HG03025 (cell line): ENCODE data around the gene CPNE5.

Experiments
- ATAC-seq: cut with Tn5 transposase; IDR thresholded peaks from one replicate; pipeline ENCODE4 v1.9.1; 2021; ENCODE audit warnings: mild to moderate bottlenecking, moderate library complexity; ENCODE audit not compliant: unreplicated experiment, low FRiP score

The CPNE5 gene

DNA sequence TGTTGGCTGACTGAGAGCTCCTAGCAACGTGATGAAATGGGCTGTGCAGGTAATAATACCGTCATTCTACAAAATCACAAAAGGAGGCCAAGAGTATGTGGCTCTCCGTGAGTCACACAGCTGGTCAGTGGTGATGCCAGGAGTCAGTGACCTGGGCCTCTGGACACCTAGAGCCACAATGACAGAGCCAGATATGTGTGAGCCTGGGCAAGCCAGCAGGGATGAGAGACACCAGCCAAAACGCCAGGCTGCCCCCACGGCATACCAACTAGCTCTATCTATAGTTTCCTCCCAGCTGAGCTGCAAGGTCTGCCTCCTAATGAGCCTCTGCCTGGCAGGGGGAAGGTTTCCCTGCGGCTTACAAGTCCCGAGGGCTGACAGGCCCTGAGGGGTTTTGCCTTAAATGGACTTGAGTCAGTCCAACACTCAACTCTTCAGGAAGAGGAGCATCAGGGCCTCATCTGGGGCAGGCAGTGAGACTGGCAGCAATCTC lies 70.0 kb downstream of the CPNE5 start:
- no peak for ATAC-seq

DNA sequence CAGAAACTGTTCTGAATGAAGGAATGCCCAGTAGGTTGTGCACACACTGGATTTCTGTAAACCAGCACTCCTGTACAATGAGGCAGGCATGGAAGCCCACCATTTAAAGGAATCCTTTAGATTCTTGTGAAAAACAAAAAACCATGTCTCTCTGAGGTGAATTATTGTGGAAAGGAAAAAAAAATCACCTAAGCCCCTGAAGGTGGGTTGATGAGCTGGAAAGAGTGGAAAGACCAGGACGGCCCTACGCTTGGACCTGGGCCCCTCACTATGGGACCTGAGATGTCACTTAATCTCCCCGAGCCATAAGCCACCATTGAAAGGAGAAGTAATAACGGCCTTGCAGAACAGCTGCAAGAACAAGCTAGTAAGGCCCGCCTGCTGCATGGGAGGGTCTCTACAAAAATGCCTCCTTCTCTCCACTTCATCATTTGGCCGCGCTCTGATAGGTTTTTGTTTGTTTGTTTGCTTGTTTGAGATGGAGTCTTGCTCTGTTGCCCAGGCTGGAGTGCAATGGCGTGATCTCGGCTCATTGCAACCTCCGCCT lies 72.8 kb downstream of the CPNE5 start:
- no peak for ATAC-seq

DNA sequence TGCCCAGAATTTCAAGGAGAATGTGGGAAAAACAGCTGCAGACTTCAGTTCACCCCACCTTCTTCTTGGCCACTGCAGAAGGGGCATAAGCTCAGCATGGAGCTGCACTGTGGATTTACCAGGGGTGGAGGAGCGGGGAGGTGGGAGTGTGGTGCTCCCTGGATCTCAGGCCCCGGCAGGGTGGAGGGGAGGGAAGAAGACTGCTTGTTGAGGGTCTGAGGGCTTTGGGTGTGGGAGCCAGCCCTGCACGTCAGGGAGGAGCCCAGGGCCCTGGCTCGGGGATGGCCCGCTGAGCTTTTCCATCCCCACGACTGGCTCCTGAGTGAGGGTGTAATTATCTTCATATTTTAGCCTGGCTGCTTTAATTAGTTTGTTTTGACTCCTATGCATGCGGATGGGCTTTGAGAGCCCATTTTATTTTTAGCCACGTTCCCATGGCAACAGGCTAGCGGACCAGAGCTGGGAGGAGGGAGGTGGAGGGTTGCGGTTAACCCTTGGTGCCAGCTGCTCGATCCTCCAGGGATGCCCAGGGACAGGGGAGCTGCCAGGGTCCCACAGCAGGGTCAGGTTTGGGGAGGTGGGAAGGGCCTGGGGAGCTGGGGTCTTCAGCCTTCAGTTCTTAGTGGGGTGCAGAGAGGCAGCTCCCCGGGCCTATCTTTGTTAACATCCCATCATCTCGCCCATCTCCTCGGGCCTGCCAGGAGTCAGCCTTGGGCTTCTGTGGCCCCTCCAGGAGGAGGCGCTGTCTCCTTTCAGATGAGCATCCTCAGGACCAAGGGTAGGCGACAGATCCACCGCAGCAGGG lies 73.4 kb downstream of the CPNE5 start:
- no peak for ATAC-seq

DNA sequence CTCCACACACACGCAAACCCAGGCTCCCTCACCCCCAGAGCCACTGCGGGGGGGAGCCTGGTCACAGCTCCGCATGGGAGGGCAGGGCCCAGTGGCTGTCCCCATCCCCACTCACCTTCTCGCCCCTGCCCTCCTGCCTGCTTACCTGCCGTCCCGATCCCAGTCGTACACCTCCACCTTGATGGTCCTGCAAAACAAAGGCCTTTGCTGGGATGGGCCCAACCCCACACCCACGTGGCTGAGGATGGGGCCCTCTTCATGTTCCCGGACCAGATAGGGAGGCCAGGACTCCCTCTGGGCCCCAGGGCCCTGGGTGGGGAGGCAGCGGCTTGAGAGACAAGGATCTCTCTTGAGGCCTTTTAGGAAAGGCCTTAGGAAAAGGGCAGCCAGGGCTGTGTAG lies 74.1 kb downstream of the CPNE5 start:
- ATAC-seq = no peak

DNA sequence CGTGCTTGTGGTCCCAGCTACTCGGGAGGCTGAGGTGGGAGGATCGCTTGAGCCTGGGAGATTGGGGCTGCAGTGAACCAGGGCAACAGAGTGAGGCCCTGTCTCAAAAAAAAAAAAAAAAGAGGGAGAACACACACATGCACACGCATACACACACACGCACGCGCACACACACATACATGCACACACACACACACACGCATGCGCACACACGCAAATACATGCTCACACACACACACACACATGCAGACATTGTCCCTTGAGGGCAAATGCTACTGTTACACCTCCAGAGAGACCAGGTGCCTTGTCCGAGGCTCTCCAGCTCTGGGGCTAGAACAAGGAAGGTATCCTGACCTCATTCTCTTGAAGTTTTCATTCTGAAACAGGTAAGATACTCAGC lies 77.1 kb downstream of the CPNE5 start:
- ATAC-seq = no peak

DNA sequence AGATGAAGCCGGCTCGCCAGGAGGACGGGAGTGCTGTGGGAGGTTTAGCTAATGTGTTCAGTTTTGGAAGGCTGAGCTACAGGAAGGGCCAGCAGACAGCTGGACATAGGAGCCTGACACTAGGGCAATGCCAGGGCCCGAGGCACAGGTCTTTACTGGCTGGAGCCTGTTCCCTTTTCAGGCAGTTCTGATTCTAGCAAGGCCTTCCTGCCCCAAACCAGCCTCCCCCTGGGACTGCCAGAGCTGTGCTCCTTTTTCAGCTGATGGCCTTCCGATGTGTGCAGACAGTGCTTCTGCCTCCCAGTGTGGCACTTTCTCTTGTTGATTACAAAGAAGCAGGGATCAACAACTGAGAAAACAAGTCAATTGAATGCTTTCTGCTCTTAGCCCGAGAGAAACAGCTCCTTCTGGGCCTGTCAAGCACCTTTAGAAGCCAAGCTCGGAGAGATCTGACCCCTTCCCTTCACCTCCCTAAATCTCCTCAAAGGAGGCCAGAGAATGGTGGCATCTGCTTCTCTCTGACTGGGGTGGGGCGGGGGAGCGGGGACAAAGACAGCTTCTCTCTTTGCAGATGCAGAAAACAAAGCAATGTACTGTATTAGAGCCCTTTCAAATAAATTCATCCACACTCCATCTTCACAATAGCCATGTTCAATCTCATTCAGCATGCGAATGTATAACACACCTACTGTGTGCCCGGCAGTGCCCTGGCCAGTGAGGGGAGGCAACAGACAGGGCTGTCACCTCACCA lies 78.4 kb downstream of the CPNE5 start:
- no peak for ATAC-seq

DNA sequence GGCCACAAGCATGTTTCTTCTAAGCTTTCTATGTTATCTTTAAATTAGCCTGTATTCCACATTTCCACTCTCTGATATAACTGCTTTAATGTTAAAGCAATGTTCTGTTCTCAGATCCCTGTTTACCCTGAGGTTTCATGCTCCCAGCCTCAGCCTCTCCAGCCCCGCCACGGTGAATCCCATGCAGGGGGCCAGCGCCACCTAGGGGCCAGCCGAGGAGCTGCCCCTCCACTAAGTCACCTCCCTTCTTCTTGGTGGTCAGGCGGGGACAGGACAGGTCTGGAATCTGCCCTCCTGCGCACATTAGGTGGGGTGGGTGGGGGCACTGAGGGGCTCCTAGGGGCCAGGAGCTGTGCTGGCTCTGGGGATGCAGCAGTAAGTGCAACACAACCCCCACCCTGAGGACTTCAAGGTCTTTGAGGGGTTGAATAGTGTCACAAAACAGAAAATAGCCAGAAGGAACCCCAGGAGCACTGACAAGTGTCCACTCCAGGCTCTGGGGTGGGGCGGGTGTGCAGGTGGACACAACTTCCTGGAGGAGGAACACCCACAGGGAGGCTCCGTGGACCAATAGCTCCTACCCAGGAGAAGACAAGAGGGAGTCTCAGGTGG lies 80.0 kb downstream of the CPNE5 start:
- ATAC-seq = no peak

DNA sequence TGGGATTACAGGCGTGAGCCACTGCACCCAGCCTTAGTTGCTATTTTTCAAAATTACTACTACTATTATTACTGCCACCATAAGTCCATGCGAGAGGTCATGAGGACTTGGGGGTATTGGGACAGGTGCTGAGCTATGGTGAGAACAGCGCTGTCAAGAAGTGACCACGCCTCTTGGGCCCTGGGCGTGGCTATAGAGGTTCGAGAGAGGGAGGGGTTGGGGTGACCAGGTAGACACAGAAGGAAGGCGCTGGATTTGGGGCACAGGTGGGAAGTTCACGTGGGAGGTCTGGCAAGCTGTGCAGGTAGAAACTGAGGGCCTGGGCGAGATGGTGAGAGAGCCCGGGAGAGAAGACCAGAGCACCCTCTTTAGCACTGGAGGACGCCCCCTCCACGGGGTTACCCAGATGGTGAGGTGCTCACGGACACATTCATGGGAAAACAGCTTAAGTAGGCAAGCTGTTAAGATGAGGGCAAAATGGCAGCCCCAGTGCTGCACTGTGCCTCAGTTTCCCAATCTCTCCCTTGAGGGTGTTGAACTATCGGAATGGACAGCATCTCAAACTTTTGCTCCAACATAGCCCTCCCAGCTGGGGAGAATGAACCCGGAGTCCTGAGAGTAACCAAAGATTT lies 80.6 kb downstream of the CPNE5 start:
- no peak for ATAC-seq

DNA sequence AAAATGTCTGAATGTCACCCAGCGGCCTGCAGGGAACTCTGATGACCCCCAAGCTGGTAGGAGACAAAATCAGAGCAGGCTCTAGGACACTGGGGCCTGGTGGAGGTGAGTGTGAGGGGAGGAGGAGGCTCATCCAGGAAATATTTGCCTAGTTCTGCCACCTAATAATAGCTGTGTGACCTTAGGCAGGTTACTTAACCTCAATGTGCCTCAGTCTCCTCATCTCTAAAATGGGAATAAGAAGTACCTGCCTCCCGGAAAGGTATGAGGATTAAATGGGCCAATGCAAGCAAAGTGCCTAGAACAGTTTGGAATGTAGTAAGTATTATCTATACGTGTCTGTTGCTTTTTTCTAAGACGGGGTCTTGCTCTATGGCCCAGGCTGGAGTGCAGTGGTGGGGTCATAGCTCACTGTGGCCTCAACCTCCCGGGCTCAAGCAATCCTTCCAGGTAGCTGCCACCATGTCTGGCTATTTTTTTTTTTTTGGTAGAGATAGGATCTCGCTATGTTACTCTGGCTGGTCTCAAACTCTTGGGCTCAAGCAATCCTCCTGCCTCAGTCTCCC lies 81.2 kb downstream of the CPNE5 start:
- ATAC-seq = no peak

DNA sequence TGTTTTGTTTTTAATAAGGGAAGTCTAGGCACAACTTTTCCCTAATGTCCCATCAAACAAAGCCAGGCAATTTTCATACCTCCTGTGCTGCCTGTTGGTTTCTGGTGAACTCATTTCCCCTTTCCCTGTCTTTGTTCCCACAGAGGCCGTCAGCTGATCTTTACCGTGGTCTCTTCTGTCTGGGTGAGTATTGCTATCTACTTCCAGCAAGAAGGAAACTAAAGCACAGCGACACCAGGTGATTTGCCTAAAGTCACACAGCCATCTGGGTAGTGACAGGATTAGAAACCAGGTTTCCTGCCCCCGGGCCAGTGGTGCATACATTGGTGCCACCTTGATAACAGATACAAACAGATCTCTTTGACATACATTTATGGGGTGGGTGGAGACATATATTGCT lies 82.0 kb downstream of the CPNE5 start:
- ATAC-seq = no peak

DNA sequence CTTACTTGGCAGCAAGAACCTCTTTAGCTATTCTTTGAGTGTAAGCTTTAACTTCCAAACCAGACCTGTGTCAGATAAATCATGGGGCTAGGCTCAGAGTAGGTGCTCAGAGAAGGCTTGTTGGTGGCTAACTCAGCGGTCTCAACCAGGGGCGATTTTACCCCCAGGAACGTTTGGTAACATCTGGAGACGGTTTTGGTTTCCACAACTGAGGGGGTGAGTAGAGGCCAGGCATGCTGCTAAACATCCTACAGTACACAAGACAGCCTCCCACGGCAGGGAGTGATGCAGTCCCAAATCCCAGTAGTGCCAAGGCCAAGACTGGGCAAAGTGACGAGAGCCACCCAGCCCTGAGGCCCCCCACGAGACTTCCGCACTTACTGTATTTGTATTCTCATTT lies 82.5 kb downstream of the CPNE5 start:
- ATAC-seq = no peak

DNA sequence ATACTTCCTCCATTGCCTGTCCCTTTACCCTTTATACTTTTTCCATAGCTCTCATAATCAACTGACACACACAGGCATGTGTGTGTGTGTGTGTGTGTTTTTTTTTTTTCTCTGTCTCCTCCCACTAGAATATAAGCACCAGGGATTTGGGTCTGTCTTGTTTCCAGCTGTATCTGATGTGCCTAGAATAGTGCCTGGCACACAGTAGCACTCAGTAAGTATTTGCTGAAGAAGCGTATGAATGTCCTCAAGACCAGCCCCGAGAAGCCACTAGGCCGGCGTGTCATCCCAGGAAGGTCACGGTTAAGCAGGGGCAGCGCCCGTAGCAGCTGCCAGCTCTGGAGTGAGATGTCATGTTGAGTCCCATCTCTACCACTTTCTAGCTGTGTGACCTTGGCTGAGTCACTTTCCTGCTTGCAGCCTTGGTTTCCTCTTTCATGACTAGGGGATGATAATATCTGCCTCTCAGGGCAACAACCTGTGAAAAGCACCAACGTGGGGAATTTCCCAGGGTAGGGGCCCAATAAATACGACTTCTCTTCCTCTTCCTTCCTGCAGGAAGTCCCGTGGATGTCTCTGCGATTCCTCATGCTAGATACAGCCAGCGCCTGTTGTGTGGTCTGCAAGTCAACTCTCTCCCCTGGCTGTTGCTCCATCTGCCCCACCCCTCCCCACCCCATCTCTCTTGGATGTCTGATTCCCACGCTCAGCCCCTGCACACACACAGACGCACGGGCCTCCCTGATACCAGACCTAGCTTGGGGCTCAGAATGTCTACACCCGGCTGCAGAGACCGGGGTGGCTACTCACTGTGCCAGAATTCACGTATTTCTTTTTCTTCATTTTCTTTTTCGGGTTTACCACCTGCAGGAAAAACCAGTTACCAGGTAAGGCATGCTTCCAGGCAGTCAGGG lies 83.6 kb downstream of the CPNE5 start:
- no peak for ATAC-seq

DNA sequence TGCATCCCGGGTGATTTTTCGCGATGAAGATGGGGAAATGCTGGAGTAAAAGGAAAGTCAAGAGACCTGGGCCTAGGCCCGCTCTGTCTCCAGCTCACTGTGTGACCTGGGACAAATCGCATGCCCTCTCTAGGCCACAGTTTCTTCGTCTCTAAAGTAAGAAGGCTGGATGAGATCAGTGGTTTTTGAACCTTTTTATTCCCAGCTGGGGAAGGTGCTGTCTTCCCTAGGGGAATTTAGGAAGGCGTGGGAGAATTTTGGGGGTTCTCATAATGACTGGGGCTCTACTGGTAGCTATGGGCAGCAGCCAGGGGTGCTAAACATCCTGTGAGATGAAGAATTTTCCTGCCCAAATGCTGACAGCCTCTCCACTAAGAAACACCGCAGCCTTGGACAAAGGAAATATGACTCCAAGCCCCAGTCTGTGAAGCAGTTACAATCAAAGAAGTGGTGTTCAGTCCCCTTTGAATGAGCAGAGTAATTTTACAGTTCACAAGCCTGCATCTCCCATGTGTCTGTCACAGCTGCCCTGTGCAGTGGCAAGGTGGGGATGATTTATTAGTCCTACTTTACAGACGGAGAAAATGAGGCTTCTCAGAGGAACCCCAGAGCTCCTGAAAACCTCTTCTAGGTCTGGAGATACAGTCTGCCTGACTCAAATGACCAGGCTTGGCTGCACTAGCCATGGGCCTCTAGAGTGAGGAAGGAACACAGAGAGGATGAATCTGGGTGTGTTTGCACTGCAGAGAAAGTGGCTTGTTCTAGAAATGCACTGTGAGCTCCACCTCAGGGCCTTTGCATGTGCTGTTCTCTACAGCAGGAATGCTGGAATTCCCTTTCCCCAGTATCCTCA lies 84.4 kb downstream of the CPNE5 start:
- no peak for ATAC-seq

DNA sequence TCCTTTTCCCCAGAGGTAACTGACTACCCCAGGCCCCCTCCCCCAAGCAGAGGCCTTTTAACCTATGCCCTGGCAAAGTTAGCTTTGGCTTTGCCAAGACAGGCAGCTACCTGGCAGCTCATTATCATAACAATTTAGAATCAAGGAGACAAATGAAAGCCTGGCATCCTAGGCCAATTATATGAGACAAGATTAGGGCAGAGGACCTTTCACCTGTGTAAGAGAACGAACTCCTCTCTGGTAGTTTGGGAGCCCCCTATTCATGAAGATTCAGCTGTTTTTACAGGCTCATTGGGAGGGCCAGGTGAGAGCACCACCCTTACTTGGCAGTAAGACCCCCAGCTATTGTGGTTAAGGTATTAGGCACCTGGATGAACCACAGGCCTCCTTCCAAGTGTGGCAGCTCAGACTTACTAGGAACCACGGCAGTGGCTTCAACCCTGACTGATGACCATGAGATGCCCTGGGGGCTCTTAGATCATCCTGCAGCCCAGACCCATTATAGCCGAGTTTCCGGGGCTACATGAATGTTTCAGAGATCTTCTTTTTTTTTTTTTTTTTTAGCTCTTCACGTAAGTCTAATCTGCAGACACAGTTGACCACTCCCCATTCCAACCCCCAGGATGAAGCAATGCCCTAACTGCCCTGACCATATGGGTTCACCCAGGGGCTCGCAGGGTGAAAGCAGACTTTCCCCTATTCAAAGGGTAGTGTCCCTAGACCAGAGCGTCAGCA lies 85.4 kb downstream of the CPNE5 start:
- no peak for ATAC-seq

DNA sequence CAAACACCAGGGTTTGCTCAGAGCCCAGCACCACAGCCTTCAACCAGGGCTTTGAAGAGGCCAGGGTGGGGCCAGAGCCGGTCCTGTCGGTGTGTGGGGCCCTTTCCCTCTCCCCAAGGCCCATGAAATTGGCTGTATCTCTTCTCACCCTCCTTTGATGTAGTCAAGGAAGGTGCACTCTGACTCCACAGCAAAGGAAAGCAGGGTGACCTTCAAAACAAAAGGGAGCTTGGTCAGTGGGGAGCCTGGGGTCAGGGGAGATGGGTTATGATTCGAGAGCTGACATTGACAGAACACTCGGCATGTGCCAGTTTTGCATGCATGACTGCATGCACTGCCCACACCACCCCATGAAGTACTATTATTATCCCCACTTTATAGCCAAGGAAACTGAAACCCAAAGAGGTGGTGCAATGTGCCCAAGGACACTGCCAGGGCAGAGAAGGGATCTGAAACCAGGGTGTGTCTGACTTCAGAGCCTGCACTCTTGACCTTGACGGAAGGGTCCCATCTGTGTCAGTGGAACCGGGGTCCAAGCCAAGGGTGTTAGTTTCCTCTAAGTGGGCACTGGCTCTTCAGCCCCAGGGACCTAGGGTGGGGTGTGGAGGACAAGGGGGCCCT lies 86.2 kb downstream of the CPNE5 start:
- ATAC-seq = no peak

DNA sequence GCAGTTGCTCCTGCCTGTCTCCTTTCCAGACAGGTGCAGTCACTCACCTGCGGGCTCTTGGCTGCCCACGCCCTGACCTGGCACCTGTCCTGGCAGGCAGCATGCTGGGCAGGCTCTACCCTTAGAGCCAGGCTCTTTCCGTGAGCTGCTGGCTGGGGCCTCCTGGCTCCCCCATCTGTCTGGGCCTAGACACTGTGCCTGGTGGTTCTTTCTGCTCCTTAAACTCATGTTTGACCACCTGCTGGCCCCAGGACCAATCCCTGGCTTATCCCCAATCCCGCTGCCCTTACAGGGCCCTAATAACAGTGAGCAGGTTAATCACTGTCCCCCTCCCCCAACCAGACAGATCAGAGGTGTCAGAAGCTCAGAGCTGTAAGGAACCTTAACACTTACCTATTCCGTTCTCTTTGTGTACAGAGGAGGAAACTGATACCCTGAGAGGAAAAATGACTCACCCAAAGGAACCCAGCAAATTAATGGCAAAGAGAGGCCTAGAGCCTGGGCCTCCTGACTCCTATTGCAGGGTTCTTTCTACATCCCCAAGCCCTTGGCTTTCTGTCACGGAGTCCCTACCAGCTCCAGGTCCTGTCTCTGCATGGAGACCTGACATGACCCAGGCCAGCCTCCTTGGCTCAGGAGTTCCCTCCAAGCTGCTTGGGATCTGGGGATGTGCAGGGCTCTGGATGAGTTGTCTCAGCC lies 86.9 kb downstream of the CPNE5 start:
- no peak for ATAC-seq

DNA sequence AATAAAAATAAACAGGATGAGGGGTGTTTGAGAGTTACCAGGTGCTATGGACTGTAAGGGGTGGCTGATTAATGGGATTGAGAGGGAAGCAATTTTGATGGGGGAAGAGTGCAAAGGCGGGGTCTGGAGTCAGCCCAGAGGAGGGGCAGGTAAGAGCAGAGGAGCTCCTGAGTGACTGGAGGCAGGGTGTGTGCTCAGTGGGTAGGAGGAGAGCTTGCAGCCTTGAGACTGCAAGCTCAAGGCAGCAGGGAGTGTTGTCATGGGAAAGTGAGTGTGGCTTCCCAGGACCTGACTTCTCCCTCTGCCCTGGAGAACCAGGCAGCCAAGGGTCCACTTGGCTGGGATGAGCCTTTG lies 87.4 kb downstream of the CPNE5 start:
- ATAC-seq = no peak
